Testis (tissue), 2 donors: ENCODE results near the gene TACC3.

Experiments
- CTCF ChIP-seq, 3 experiments: fragments of 450-650 bp in 2 of 3; fragments of 200-600 bp in 1 of 3; sonication (generic) in 1 of 3; IDR thresholded peaks; one replicate each; pipeline ENCODE4 v1.5.1; 2016 to 2019; ENCODE audit warnings: antibody characterized with exemption in 3 of 3, mild to moderate bottlenecking in 2 of 3, moderate library complexity in 1 of 3
- POLR2A ChIP-seq: fragments of 450-650 bp; IDR thresholded peaks from one replicate; pipeline ENCODE4 v1.6.1; 2017; ENCODE audit warnings: antibody characterized with exemption, mild to moderate bottlenecking, moderate library complexity

- TF ChIP-seq POLR2A: no peak
- TF ChIP-seq CTCF (IDR thresholded peaks at IDR 0.05): no peak
Measured at GRCh38 chr4:1683261-1683735, 38.0 kb upstream of the TACC3 start.
